CD4-positive, alpha-beta T cell (primary cell): ENCODE data around the gene SYNGR1. TPM values are rescaled to one million over a fixed set of nuclear protein-coding genes. Genes with fewer than 3 reads are reported as not detected.

Experiments used
- ATAC-seq: fragments of 200-7000 bp; cut with Tn5 transposase; one replicate; pipeline ENCODE4 v1.10.0; 2022; ENCODE audit warnings: mild to moderate bottlenecking; ENCODE audit not compliant: poor library complexity
- CTCF ChIA-PET: fragments of 350-600 bp; sonication (Branson Sonifier 250); formaldehyde crosslinking; loops from one replicate; lab custom pipeline; 2021; ENCODE audit warnings: antibody characterized with exemption, inconsistent platforms; lab: Charles Lee
- POLR2A ChIA-PET: fragments of 350-600 bp; sonication (Branson Sonifier 250); formaldehyde crosslinking; loops from one replicate; lab custom pipeline; 2021; ENCODE audit warnings: antibody characterized with exemption, inconsistent platforms; lab: Charles Lee
- DNase-seq, 14 experiments: peaks; one replicate each; pipeline ENCODE4 v3.0.0-alpha.2; 2013 to 2020; ENCODE audit warnings: mixed read lengths in 2 of 14
- H3K27ac ChIP-seq, 2 donors: one replicate each; pipeline versions ENCODE4 v1.5.1 to v1.7.0; 2013; ENCODE audit warnings: low read length in 2 of 2, low read depth in 1 of 2, mild to moderate bottlenecking in 1 of 2
- H3K27me3 ChIP-seq, 2 experiments: 1 replicate in 1 of 2; 2 replicates in 1 of 2; pipeline versions ENCODE4 v1.6.1 to v1.7.0; 2013; ENCODE audit warnings: low read length in 2 of 2, control low read depth in 1 of 2, mild to moderate bottlenecking in 1 of 2, moderate library complexity in 1 of 2; ENCODE audit not compliant: insufficient read depth in 2 of 2, control insufficient read depth in 1 of 2
- H3K36me3 ChIP-seq: one replicate; pipeline ENCODE4 v1.6.1; 2013; ENCODE audit warnings: low read length, control low read depth; ENCODE audit not compliant: insufficient read depth
- H3K4me1 ChIP-seq: one replicate; pipeline ENCODE4 v1.6.1; 2013; ENCODE audit warnings: low read length, control low read depth; ENCODE audit not compliant: insufficient read depth
- H3K4me3 ChIP-seq: one replicate; pipeline ENCODE4 v1.5.1; 2013; ENCODE audit warnings: mild to moderate bottlenecking, low read length, moderate library complexity
- H3K9me3 ChIP-seq, 2 experiments: 1 replicate in 1 of 2; 2 replicates in 1 of 2; pipeline versions ENCODE4 v1.6.1 to v1.7.0; 2013; ENCODE audit warnings: low read length in 2 of 2, mild to moderate bottlenecking in 2 of 2, control low read depth in 1 of 2, moderate library complexity in 1 of 2; ENCODE audit not compliant: control insufficient read depth in 1 of 2, insufficient read depth in 1 of 2
- H3K27ac Mint-ChIP-seq: one replicate; pipeline ENCODE4 v1.8.0; 2020; ENCODE audit warnings: mixed read lengths
- H3K27me3 Mint-ChIP-seq: one replicate; pipeline ENCODE4 v1.8.0; 2021; ENCODE audit warnings: mixed read lengths
- H3K36me3 Mint-ChIP-seq: one replicate; pipeline ENCODE4 v1.8.0; 2021; ENCODE audit warnings: low read depth, mixed read lengths
- H3K4me1 Mint-ChIP-seq: one replicate; pipeline ENCODE4 v1.8.0; 2021; ENCODE audit warnings: low read depth, mixed read lengths
- H3K4me3 Mint-ChIP-seq: one replicate; pipeline ENCODE4 v1.8.0; 2020; ENCODE audit warnings: mild to moderate bottlenecking, mixed read lengths
- H3K9me3 Mint-ChIP-seq: one replicate; pipeline ENCODE4 v1.8.0; 2020; ENCODE audit warnings: mixed read lengths
- CTCF ChIP-seq: fragments of 200-600 bp; IDR thresholded peaks from one replicate; pipeline ENCODE4 v1.8.0; 2022; ENCODE audit warnings: antibody characterized with exemption, mild to moderate bottlenecking
- intact Hi-C, 2 experiments: fragments of 100-400 bp; cut with DNase I in 1 of 2; cut with micrococcal nuclease in 1 of 2; formaldehyde crosslinking; loops; one replicate each; pipeline versions ENCODE4 v1.15.1 to v1.9.0; 2023 to 2025; cut with DNase I, micrococcal nuclease
- total RNA-seq, 174 experiments: library from RNA in 2 of 174; stranded (reverse) in 2 of 174; gene quantifications; one replicate each; pipeline ENCODE4 v1.2.3 and lab custom pipeline; 2021 to 2026

The SYNGR1 gene
- total RNA-seq, 2 experiments from 2014 or later: 0.44 to 0.59 TPM

GRCh38 chr22:39308614-39309363 lies 41.0 kb upstream of the SYNGR1 start:
- no peak overlapping the region for H3K4me3 Mint-ChIP-seq
- POLR2A ChIA-PET: interaction anchor here (0.6 to 0.7 kb wide), 2 partner anchors 288 to 466 kb away, joined by 3 to 7 read pairs; partner anchors contain the start of gene APOBEC3D
- H3K9me3 Mint-ChIP-seq: no peaks in the 10 kb centered on the region
- no peaks in the 10 kb centered on the region for H3K9me3 ChIP-seq
- H3K27ac ChIP-seq: no peak overlapping the region
- DNase-seq (peak in 2 of 14 experiments; percentile 64 to 75), ATAC-seq (no peak)
- no peak for TF ChIP-seq CTCF
- H3K36me3 ChIP-seq: peaks cover 24% of the 10 kb centered on the region
- intact Hi-C loops: loop anchor here in 1 of 2 experiments (5.0 kb wide), 1 partner anchor 91 kb away; no protein-coding TSS in a partner anchor
- peaks cover 9% of the 10 kb centered on the region for H3K4me1 Mint-ChIP-seq
- H3K27ac Mint-ChIP-seq: no peak overlapping the region
- peaks cover 32% of the 10 kb centered on the region for H3K4me1 ChIP-seq
- no peaks in the 10 kb centered on the region for H3K27me3 ChIP-seq
- CTCF ChIA-PET: no interaction called here
- H3K27me3 Mint-ChIP-seq: no peaks in the 10 kb centered on the region
- peaks cover 25% of the 10 kb centered on the region for H3K36me3 Mint-ChIP-seq
- H3K4me3 ChIP-seq: no peak overlapping the region

GRCh38 chr22:39309364-39309861 lies 40.4 kb upstream of the SYNGR1 start:
- POLR2A ChIA-PET: interaction anchor here (0.6 to 1.9 kb wide), 4 partner anchors 10 to 466 kb away, joined by 3 to 21 read pairs (median 5); partner anchors contain the start of genes APOBEC3D and RPL3
- TF ChIP-seq CTCF: no peak

GRCh38 chr22:39309881-39310714 lies 39.7 kb upstream of the SYNGR1 start:
- H3K9me3 ChIP-seq: no peaks in the 10 kb centered on the region
- no peaks in the 10 kb centered on the region for H3K9me3 Mint-ChIP-seq
- intact Hi-C loops: loop anchor here (2.0 to 10.0 kb wide), 4 partner anchors 93 to 1255 kb away; partner anchors contain the start of gene PICK1 (in 1 of the 2)
- peaks cover 38% of the 10 kb centered on the region for H3K36me3 Mint-ChIP-seq
- no peak for ATAC-seq
- H3K27me3 ChIP-seq: no peaks in the 10 kb centered on the region
- H3K4me3 Mint-ChIP-seq: no peak overlapping the region
- no peak overlapping the region for H3K4me3 ChIP-seq
- peaks cover 45% of the 10 kb centered on the region for H3K4me1 ChIP-seq
- DNase-seq: peak in 1 of 14 experiments; percentile 54
- peaks cover 13% of the 10 kb centered on the region for H3K4me1 Mint-ChIP-seq
- POLR2A ChIA-PET: interaction anchor here (0.9 to 2.6 kb wide), 6 partner anchors 9 to 157 kb away, joined by 3 to 29 read pairs (median 6); partner anchors contain the start of genes CBX7 and RPL3
- CTCF ChIA-PET: interaction anchor here (0.9 to 2.3 kb wide), 6 partner anchors 8 to 440 kb away, joined by 3 to 22 read pairs (median 6); no protein-coding TSS in a partner anchor
- H3K36me3 ChIP-seq: peaks cover 37% of the 10 kb centered on the region
- H3K27me3 Mint-ChIP-seq: no peaks in the 10 kb centered on the region
- TF ChIP-seq CTCF: no peak
- no peak overlapping the region for H3K27ac Mint-ChIP-seq
- no peak overlapping the region for H3K27ac ChIP-seq

More at GRCh38 chr22:39309364-39309861, 40.4 kb upstream of the SYNGR1 start:
- H3K4me1 Mint-ChIP-seq: peaks cover 11% of the 10 kb centered on the region
- Histone ChIP-seq H3K36me3 (peaks cover 30% of the 10 kb centered on the region), H3K4me1 (peaks cover 38% of the 10 kb centered on the region), H3K27ac (no peak overlapping the region), H3K27me3 (no peaks in the 10 kb centered on the region), H3K4me3 (no peak overlapping the region), H3K9me3 (no peaks in the 10 kb centered on the region)
- H3K4me3 Mint-ChIP-seq: no peak overlapping the region
- ATAC-seq (no peak), DNase-seq (peak in 1 of 14 experiments; percentile 37)
- H3K27me3 Mint-ChIP-seq: no peaks in the 10 kb centered on the region
- peaks cover 32% of the 10 kb centered on the region for H3K36me3 Mint-ChIP-seq
- H3K27ac Mint-ChIP-seq: no peak overlapping the region
- CTCF ChIA-PET: no interaction called here
- intact Hi-C loops: loop anchor here in 1 of 2 experiments (5.0 kb wide), 1 partner anchor 92 kb away; no protein-coding TSS in a partner anchor
- no peaks in the 10 kb centered on the region for H3K9me3 Mint-ChIP-seq
